Sigmoid colon (tissue), 4 donors: ENCODE results near the gene TOM1L2.

Experiments used
- CTCF ChIP-seq, 4 experiments: fragments of 450-650 bp in 3 of 4; fragments of 200-600 bp in 1 of 4; IDR thresholded peaks; one replicate each; pipeline ENCODE4 v1.5.1; 2016 to 2019; ENCODE audit warnings: antibody characterized with exemption in 4 of 4, mild to moderate bottlenecking in 3 of 4, moderate library complexity in 2 of 4
- EP300 ChIP-seq, 4 donors: sonication (generic); formaldehyde crosslinking; IDR thresholded peaks; one replicate each; pipeline ENCODE4 v1.6.1; 2017; ENCODE audit warnings: antibody characterized with exemption in 4 of 4
- POLR2A ChIP-seq, 2 donors: fragments of 450-650 bp; IDR thresholded peaks; one replicate each; pipeline ENCODE4 v1.6.1; 2016; ENCODE audit warnings: antibody characterized with exemption in 2 of 2, mild to moderate bottlenecking in 2 of 2, moderate library complexity in 2 of 2

GRCh38 chr17:17972126-17972951 is at the start of gene TOM1L2, which contains the start of gene DRC3:
- TF ChIP-seq CTCF (IDR thresholded peaks at IDR 0.05), result peak in 1 of 4 experiments; percentile 9
- TF ChIP-seq POLR2A (IDR thresholded peaks at IDR 0.05), result peak; percentile 85 to 90
- no peak for TF ChIP-seq EP300 (IDR thresholded peaks at IDR 0.05)
